ENCODE data around the gene ABCC9. TPM values are rescaled to one million over a fixed set of nuclear protein-coding genes. Genes with fewer than 3 reads are reported as not detected.

ABCC9 gene
- total RNA-seq, 1 experiment from 2014 or later: 0.07 TPM

GRCh38 chr12:21884936-21885335 is 56.3 kb downstream of the ABCC9 start:
- no peak overlapping the region for H2AFZ ChIP-seq
- H3K9me3 ChIP-seq (ENCODE audit: insufficient read depth, low read depth): no peaks in the 10 kb centered on the region
- TF ChIP-seq CTCF (conservative IDR thresholded peaks at IDR 0.05) (no peak), EZH2 (IDR thresholded peaks at IDR 0.05; ENCODE audit: low read depth) (no peak)
- H3K36me3 ChIP-seq (ENCODE audit: low read depth): no peaks in the 10 kb centered on the region
- H3F3A ChIP-seq (ENCODE audit: insufficient read depth, low read depth): no peaks in the 10 kb centered on the region
- H4K20me1 ChIP-seq (ENCODE audit: insufficient read depth): no peaks in the 10 kb centered on the region
- DNase-seq: no peak
- no peak overlapping the region for H3K4me3 ChIP-seq
- no peaks in the 10 kb centered on the region for H3K79me2 ChIP-seq (ENCODE audit: low read depth)
- 0 out of 2 replicates have a peak, but pooled peaks cover 7% of the 10 kb centered on the region for H3K9me2 ChIP-seq (ENCODE audit: insufficient read depth)
- ChIA-PET POLR2A (ENCODE audit: unreplicated experiment) (no interaction called here), CTCF (no interaction called here)
- no peaks in the 10 kb centered on the region for H3K4me1 ChIP-seq (replicated peaks; ENCODE audit: insufficient read depth)
- no TSS peak for BruUV-seq (replicated peaks)
- intact Hi-C loops (cut with micrococcal nuclease; ENCODE audit: unreplicated experiment): no loop called here
- no peak overlapping the region for H3K4me2 ChIP-seq
- no peak overlapping the region for H3K27ac ChIP-seq
- no peaks in the 10 kb centered on the region for H3K27me3 ChIP-seq (ENCODE audit: insufficient read depth, low read depth)

- Histone ChIP-seq H3K9me2 (ENCODE audit: insufficient read depth) (0 out of 2 replicates have a peak, but pooled peaks cover 3% of the 10 kb centered on the region), H3K27me3 (ENCODE audit: insufficient read depth, low read depth) (no peaks in the 10 kb centered on the region), H4K20me1 (ENCODE audit: insufficient read depth) (no peaks in the 10 kb centered on the region), H3F3A (ENCODE audit: insufficient read depth, low read depth) (no peaks in the 10 kb centered on the region), H3K79me2 (ENCODE audit: low read depth) (no peaks in the 10 kb centered on the region), H3K27ac (no peak overlapping the region), H3K4me2 (no peak overlapping the region), H3K9me3 (ENCODE audit: insufficient read depth, low read depth) (0 out of 2 replicates have a peak, but pooled peaks cover 3% of the 10 kb centered on the region), H3K4me1 (replicated peaks; ENCODE audit: insufficient read depth) (no peaks in the 10 kb centered on the region), H3K36me3 (ENCODE audit: low read depth) (no peaks in the 10 kb centered on the region), H2AFZ (no peak overlapping the region), H3K4me3 (no peak overlapping the region)
- TF ChIP-seq EZH2 (IDR thresholded peaks at IDR 0.05; ENCODE audit: low read depth): no peak
- POLR2A ChIA-PET (ENCODE audit: unreplicated experiment): no interaction called here
- DNase-seq: no peak
- BruUV-seq (replicated peaks): no TSS peak
- intact Hi-C loops (cut with micrococcal nuclease; ENCODE audit: unreplicated experiment): no loop called here
- CTCF ChIA-PET: no interaction called here
Observed at GRCh38 chr12:21882635-21883034, 58.6 kb downstream of the ABCC9 start.

- H3K4me3 ChIP-seq: no peak overlapping the region
- 0 out of 2 replicates have a peak, but pooled peaks cover 3% of the 10 kb centered on the region for H3K9me3 ChIP-seq (ENCODE audit: insufficient read depth, low read depth)
- no peaks in the 10 kb centered on the region for H3F3A ChIP-seq (ENCODE audit: insufficient read depth, low read depth)
- no TSS peak for BruUV-seq (replicated peaks)
- H3K4me2 ChIP-seq: no peak overlapping the region
- no peak overlapping the region for H3K27ac ChIP-seq
- H3K4me1 ChIP-seq (replicated peaks; ENCODE audit: insufficient read depth): no peaks in the 10 kb centered on the region
- no peak for TF ChIP-seq EZH2 (IDR thresholded peaks at IDR 0.05; ENCODE audit: low read depth)
- no peak for TF ChIP-seq CTCF (conservative IDR thresholded peaks at IDR 0.05)
- ChIA-PET CTCF (no interaction called here), POLR2A (ENCODE audit: unreplicated experiment) (no interaction called here)
- no peaks in the 10 kb centered on the region for H3K79me2 ChIP-seq (ENCODE audit: low read depth)
- no peaks in the 10 kb centered on the region for H3K36me3 ChIP-seq (ENCODE audit: low read depth)
- no peaks in the 10 kb centered on the region for H4K20me1 ChIP-seq (ENCODE audit: insufficient read depth)
- intact Hi-C loops (cut with micrococcal nuclease; ENCODE audit: unreplicated experiment): no loop called here
- H3K27me3 ChIP-seq (ENCODE audit: insufficient read depth, low read depth): no peaks in the 10 kb centered on the region
- no peak for DNase-seq
- 0 out of 2 replicates have a peak, but pooled peaks cover 3% of the 10 kb centered on the region for H3K9me2 ChIP-seq (ENCODE audit: insufficient read depth)
- H2AFZ ChIP-seq: no peak overlapping the region
Observed at GRCh38 chr12:21881965-21882364, 59.3 kb downstream of the ABCC9 start.

GRCh38 chr12:21879312-21879711 is 61.9 kb downstream of the ABCC9 start:
- Histone ChIP-seq H3K4me2 (no peak overlapping the region), H3K27me3 (ENCODE audit: insufficient read depth, low read depth) (no peaks in the 10 kb centered on the region), H3K36me3 (ENCODE audit: low read depth) (no peaks in the 10 kb centered on the region), H3F3A (ENCODE audit: insufficient read depth, low read depth) (no peaks in the 10 kb centered on the region), H3K4me1 (replicated peaks; ENCODE audit: insufficient read depth) (no peaks in the 10 kb centered on the region), H3K4me3 (no peak overlapping the region), H4K20me1 (ENCODE audit: insufficient read depth) (no peaks in the 10 kb centered on the region), H3K27ac (no peak overlapping the region), H3K9me2 (ENCODE audit: insufficient read depth) (0 out of 2 replicates have a peak, but pooled peaks cover 3% of the 10 kb centered on the region), H3K9me3 (ENCODE audit: insufficient read depth, low read depth) (0 out of 2 replicates have a peak, but pooled peaks cover 3% of the 10 kb centered on the region), H3K79me2 (ENCODE audit: low read depth) (no peaks in the 10 kb centered on the region), H2AFZ (no peak overlapping the region)
- intact Hi-C loops (cut with micrococcal nuclease; ENCODE audit: unreplicated experiment): no loop called here
- TF ChIP-seq EZH2 (IDR thresholded peaks at IDR 0.05; ENCODE audit: low read depth): no peak
- no peak for TF ChIP-seq CTCF (conservative IDR thresholded peaks at IDR 0.05)
- ChIA-PET POLR2A (ENCODE audit: unreplicated experiment) (no interaction called here), CTCF (no interaction called here)
- DNase-seq: no peak
- BruUV-seq (replicated peaks): no TSS peak
